Measurements from ENCODE around the gene BCL7B.
"Not testable (repeated sequence)": the region's sequence is repeated elsewhere in the genome, so short reads cannot be mapped to it uniquely, and the experiment has no call there.

Gene BCL7B

GRCh38 chr7:73532224-73532623 lies 25.3 kb downstream of the BCL7B start:
- no peak for DNase-seq

- no peak for DNase-seq
Measured at GRCh38 chr7:73530800-73531199, 26.7 kb downstream of the BCL7B start.

- DNase-seq = no peak
Measured at GRCh38 chr7:73526896-73527821, 30.3 kb downstream of the BCL7B start.

GRCh38 chr7:73526158-73526494 lies 31.4 kb downstream of the BCL7B start:
- DNase-seq = not testable (repeated sequence)

GRCh38 chr7:73522105-73522872 lies 35.2 kb downstream of the BCL7B start, which contains the start of gene BAZ1B:
TSS of gene BAZ1B (minus strand) at chr7:73522293. CDS start at chr7:73521933, 360 bp downstream.
- DNase-seq = peak; percentile 97

GRCh38 chr7:73521636-73522104 lies 35.8 kb downstream of the BCL7B start:
- DNase-seq = peak in 1 of 2 donors; percentile 70

GRCh38 chr7:73520673-73521635 lies 36.5 kb downstream of the BCL7B start:
- DNase-seq = peak in 1 of 2 donors; percentile 27

GRCh38 chr7:73519867-73520672 lies 37.4 kb downstream of the BCL7B start:
- peak in 1 of 2 donors; percentile 36 for DNase-seq

- DNase-seq = no peak
Measured at GRCh38 chr7:73518470-73518869, 39.0 kb downstream of the BCL7B start.

GRCh38 chr7:73517241-73517995 lies 40.1 kb downstream of the BCL7B start:
- DNase-seq = no peak

GRCh38 chr7:73515178-73515577 lies 42.3 kb downstream of the BCL7B start:
- DNase-seq = no peak

- DNase-seq = no peak
Measured at GRCh38 chr7:73512018-73512780, 45.3 kb downstream of the BCL7B start.

- no peak for DNase-seq
Measured at GRCh38 chr7:73509463-73509862, 48.0 kb downstream of the BCL7B start.

GRCh38 chr7:73507556-73507955 lies 49.9 kb downstream of the BCL7B start:
- DNase-seq = no peak

GRCh38 chr7:73504920-73505319 lies 52.6 kb downstream of the BCL7B start:
- DNase-seq = no peak

- DNase-seq = no peak
Measured at GRCh38 chr7:73504017-73504416, 53.5 kb downstream of the BCL7B start.

GRCh38 chr7:73503229-73503628 lies 54.3 kb downstream of the BCL7B start:
- no peak for DNase-seq

GRCh38 chr7:73496626-73497025 lies 60.9 kb downstream of the BCL7B start:
- DNase-seq = no peak

- DNase-seq = not testable (repeated sequence)
Measured at GRCh38 chr7:73495507-73495906, 62.0 kb downstream of the BCL7B start.

- DNase-seq = no peak
Measured at GRCh38 chr7:73489976-73490375, 67.5 kb downstream of the BCL7B start.
